Measurements from ENCODE around the gene AKR7A3.

Gene AKR7A3

GRCh38 chr1:19251305-19252196 is 37.0 kb downstream of the AKR7A3 start, which contains the start of the genes EMC1 and MRTO4:
Gene EMC1, minus strand, starts transcription at chr1:19251524. Its CDS starts 15 bp downstream, at chr1:19251509.
Gene MRTO4, plus strand, starts transcription at chr1:19251805. Its CDS starts 31 bp downstream, at chr1:19251836.
- DNase-seq = peak; percentile 87 to 88

GRCh38 chr1:19250629-19251304 is 37.8 kb downstream of the AKR7A3 start:
- DNase-seq = no peak

GRCh38 chr1:19240673-19241538 is 47.7 kb downstream of the AKR7A3 start:
- DNase-seq = peak; percentile 61 to 72

- no peak for DNase-seq
Observed at GRCh38 chr1:19239876-19240275, 48.7 kb downstream of the AKR7A3 start.

GRCh38 chr1:19234224-19234623 is 54.3 kb downstream of the AKR7A3 start:
- no peak for DNase-seq

Data from activated CD4-positive, alpha-beta T cell treated with anti-CD3 and anti-CD28 coated beads for 4 hours (primary cell).